ENCODE results near the gene C10orf71.

Gene C10orf71

DNA sequence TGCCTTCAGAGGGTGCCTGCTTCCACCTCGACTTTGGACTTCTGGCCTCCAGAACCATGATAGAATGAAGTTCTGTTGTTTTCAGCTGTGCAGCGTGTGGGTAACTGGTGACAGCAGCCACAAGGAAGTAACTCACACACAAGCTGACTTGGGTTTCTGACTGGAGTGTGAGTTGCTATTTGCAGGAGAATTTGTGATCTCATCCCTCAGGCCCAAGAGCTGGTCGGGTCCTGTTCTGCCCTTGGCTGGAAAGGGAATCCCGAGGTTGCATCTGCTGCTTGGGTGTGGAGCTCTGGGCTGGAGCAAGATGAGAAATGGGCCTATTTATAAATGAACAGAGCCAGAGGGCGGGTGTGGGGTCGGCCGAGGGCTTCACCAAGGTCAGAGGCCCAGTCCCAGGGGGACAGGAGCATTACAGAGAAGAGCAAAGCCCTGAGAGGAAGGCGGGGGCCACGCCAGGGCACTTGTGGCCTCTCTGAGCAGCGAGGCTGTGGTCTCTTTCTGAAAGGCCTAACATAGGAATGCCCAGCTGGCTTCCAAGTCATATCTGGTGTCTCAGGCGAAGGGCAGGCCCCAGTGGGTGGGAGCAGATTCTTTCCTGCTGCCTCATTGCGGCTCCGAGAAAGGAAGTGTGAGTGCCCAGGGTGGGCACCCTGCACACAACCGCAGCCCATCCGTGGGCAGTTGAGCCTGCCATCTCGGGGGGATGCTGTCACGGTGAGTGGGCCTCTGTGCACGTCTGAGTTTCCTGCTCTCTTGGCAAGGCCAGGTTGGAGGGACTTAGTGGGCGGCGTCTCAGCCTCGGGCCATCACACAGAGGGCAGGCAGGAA is 26.5 kb upstream of the C10orf71 start:
- DNase-seq, result no peak

- no peak for DNase-seq
Measured at GRCh38 chr10:49273082-49273465, 25.9 kb upstream of the C10orf71 start.

GRCh38 chr10:49273626-49274025 is 25.3 kb upstream of the C10orf71 start:
- no peak for DNase-seq

- DNase-seq, result no peak
Measured at GRCh38 chr10:49274886-49275285, 24.1 kb upstream of the C10orf71 start.

GRCh38 chr10:49275896-49276295 is 23.1 kb upstream of the C10orf71 start:
- no peak for DNase-seq

DNA sequence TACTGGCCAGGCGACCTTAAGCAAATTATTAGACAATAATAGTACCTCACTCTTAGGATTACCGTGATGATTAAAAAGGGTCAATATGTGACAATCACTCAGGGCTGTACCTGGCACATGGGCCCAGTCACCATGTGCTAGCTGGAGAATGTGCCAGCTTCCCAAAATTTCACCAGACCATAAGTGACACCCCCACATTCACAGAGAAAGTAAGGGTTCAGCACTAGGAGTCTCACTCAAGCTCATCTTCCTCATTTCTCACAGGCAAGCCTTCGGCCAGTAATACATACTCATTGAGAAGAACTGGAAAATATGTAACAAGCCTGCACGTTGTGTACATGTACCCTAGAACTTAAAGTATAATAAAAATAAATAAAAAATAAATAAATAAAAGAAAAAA is 22.4 kb upstream of the C10orf71 start:
- DNase-seq, result no peak

DNA sequence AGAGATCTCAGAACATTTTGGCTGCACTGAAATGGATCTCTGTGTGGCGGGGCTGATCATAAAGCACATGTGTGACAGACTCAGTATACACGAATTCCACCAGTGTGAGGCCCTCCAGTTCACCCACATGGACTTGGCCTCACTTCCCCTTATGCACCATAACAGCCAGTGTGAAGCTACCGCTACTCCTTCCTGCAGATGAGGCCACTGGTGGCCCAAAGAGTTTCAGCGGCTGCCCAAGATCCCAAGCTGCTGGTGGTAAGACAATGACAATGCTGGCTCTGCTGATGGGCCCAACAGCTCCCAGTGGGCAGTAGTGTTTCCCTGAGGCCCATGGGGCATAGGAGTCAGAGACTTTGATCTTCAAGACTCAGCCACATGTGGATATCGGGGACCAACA is 21.0 kb upstream of the C10orf71 start:
- DNase-seq, result no peak

GRCh38 chr10:49278497-49278981 is 20.4 kb upstream of the C10orf71 start:
- DNase-seq, result no peak

GRCh38 chr10:49279015-49279880 is 19.7 kb upstream of the C10orf71 start:
- no peak for DNase-seq

DNA sequence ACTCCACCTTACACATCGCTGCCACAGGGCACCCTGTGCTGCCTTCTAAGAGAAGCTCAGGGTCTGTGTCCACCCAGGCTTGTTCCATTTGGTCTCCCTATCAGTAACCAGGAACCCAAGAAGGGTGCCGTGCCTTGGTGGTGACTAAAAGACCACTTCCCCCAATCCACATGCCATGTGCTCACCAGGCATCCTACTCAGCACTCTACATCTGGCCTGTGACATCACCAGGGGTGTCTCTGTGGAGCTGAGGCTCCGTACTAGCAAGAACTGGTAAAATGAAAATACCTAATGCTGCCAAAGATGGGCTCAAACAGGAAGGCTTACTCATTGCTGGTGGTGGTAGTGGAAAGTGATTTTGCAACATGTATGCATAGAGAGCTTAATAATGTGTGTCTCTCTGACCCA is 19.0 kb upstream of the C10orf71 start:
- no peak for DNase-seq

- DNase-seq, result no peak
Measured at GRCh38 chr10:49281461-49281860, 17.5 kb upstream of the C10orf71 start.

GRCh38 chr10:49282306-49282705 is 16.7 kb upstream of the C10orf71 start:
- DNase-seq, result no peak

- no peak for DNase-seq
Measured at GRCh38 chr10:49282879-49283341, 16.1 kb upstream of the C10orf71 start.

DNA sequence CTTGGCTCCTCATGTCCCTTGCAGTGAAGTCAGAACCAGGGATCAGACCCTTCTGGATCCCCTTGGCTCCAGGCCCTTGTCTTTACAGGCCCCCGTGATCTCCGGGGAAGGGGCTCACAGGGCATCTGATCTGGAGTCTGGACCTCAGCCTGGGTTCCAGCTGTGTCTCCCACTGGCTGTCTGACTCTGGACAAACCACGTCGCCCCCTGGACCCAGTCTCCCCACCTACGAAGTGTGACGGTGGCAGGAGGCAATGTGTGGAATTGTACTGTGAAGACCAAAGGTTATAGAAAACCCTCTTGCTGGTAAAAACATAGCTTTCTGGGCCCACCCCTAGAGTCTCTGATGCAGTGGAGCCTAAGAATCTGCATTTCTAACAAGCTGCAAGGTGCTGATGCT is 15.5 kb upstream of the C10orf71 start:
- no peak for DNase-seq

DNA sequence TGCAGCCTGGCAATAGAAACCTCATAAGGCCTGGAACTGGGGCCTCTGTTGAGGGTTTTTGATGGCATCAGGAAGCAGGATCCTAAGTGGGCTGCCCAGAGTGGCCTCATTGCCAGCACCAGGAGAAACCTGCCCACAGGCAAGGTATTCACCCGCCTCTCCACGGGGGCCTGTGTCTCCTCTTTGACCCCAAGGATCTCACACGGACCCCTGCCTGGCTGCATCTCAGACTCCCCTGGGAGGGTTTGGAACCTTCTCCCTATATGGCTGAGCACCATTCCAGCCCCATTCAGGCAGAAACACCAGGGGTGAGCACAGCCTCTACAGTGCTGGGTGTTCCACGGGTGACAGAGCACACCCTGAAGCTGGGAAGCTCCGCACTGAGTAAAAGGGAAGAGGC is 14.6 kb upstream of the C10orf71 start:
- no peak for DNase-seq

- no peak for DNase-seq
Measured at GRCh38 chr10:49285232-49285631, 13.7 kb upstream of the C10orf71 start.

- no peak for DNase-seq
Measured at GRCh38 chr10:49286686-49287085, 12.3 kb upstream of the C10orf71 start.

DNA sequence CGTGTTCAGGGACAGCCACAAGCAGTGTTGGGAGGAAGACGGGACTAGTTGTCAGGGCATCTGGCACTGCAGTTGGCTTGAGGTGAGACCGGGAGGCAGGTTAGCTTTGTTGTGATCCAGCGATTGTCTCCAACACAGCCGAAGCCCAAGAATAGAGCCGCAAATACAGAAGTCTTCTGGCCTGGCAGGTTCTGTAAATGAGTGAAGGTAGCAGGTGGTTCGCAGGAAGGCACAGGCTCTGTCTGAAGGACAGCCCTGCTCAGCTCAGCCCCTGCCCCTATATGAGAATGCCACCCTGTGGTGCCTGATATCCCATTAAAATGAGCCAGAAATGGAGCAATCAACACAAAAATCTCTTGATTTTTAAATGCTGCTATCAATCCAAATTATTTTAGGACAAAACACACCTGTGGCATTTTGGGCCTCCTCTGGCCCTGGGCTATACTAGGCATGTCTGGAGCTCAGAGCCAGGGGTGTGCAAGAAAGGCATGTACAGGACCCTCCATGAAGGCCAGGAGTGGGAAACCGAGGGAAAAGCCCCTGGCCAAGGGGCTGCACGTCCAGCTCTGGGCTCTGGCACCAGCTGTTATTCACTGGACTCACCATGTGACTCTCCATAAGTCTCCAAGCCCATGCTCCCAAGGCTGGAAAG is 11.2 kb upstream of the C10orf71 start:
- no peak for DNase-seq

GRCh38 chr10:49288341-49289065 is 10.5 kb upstream of the C10orf71 start:
- no peak for DNase-seq

GRCh38 chr10:49289480-49289879 is 9.5 kb upstream of the C10orf71 start:
- no peak for DNase-seq

DNA sequence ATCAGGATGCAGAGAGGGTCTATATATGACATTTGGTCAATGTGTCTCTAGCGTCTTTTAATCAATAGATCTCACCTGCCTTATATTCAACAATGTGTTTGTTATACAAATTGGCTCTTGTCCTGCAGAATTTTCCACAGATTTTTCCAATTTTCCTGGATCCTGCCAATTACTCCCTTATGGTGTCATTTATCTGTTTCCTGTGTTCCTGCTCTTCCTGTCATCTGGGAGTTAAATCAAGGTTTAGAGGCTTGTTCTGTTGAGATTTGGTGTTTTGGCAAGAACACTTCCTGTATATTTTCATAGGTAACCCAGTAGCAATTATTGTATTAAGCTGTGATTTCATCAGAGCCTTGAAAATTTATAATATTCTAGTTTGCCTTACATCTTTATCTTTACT is 8.8 kb upstream of the C10orf71 start:
- DNase-seq, result no peak
